Pulmonary artery endothelial cell (primary cell): Measurements from ENCODE around the gene ASB15. TPM values are rescaled to one million over a fixed set of nuclear protein-coding genes. Genes with fewer than 3 reads are reported as not detected.
"Not testable (repeated sequence)": the region's sequence is repeated elsewhere in the genome, so short reads cannot be mapped to it uniquely, and the experiment has no call there.

ENCODE experiments used
- DNase-seq: peaks from one replicate; pipeline ENCODE4 v3.0.0-alpha.2; 2011; ENCODE audit warnings: low read depth, low spot score
- total RNA-seq: library from RNA; depleted of rRNA; stranded (reverse); fragments of >200 nt; gene quantifications from 2 replicates; pipeline ENCODE4 v1.2.3, GENCODE V29; 2014

ASB15 gene
- total RNA-seq, 1 donor from 2014 or later: not detected

DNA sequence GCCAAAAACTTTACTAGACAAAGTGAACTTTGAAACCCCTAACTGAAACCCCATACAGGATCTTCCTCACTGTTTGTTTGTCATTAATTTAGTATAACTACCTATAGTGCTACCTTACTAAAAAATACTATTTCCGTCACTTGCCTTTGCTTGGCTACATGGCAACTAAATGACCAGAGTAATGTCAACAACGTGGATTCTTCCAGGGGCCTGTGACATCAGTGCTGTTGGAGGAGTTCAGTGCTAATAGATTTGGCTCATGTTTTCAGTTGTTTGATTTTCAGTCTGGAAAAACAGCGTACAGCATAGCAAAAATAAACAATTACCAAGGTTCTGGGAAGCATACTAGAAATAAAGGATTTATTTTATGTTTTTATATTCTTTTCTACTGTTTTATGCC lies 3.0 kb upstream of the ASB15 start:
- no peak for DNase-seq

DNA sequence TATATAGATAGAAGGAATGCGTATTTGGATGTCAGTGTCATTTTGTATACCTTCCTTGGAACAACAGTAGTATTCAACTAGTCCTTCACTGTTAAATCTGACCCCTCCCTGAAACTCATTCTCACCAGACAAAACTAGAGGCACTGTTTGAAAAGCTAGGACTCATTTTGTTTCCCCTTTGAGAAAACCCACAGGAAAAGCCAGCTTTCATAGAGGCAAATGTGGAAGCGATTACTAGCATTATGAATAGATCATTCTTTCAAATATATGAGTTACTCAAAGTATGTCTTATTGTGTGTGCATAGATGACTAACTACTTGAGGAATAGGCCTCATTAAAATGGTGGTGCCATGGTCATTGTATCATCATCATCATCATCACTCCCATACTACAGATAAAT lies 1.9 kb upstream of the ASB15 start:
- DNase-seq: no peak

- DNase-seq: no peak
Measured at GRCh38 chr7:123600876-123601275, 745 bp upstream of the ASB15 start.

DNA sequence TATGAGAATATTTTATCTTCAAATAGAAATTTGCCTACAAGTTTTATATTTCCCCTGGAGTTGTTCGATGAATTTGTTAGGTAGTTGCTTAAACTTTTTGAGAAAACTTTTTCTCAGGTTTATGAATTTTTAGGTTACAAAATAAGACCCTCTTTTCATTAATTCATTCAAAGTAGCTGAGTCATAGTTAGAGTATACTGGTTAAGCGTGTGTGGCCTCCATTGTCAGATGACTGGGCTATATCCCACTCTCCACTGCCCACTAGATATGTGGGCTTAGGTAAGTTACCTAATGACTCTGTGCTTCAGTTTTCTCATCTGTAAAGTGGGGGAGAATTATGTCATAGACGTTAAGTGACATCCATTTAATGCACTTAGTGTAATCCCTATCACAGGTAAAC lies 1.0 kb downstream of the ASB15 start:
- DNase-seq: no peak

DNA sequence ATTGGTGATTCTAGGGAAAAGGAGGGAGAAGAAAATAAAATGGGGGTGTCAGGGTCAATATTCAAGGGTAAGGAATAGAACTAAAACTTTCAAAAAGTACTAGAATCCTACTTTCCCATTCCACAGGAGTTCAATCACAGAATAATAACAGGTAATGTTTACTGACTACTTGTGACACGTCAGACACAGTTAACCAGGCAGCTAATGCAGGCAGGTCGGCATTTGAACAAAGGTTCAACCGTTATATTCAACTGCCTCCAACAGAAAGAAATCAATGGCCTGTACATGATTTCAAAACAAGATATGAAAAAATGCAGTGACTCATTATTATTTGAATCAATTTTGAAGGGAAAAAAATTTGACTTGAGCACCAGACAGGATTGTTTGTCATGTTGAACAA lies 3.1 kb downstream of the ASB15 start:
- DNase-seq: no peak

GRCh38 chr7:123607423-123607975 lies 5.9 kb downstream of the ASB15 start:
- no peak for DNase-seq

- DNase-seq: no peak
Measured at GRCh38 chr7:123608991-123609882, 7.6 kb downstream of the ASB15 start.

- DNase-seq: no peak
Measured at GRCh38 chr7:123609883-123610239, 8.2 kb downstream of the ASB15 start.

- DNase-seq: no peak
Measured at GRCh38 chr7:123612024-123612423, 10.4 kb downstream of the ASB15 start.

- DNase-seq: no peak
Measured at GRCh38 chr7:123615344-123615743, 13.7 kb downstream of the ASB15 start.

DNA sequence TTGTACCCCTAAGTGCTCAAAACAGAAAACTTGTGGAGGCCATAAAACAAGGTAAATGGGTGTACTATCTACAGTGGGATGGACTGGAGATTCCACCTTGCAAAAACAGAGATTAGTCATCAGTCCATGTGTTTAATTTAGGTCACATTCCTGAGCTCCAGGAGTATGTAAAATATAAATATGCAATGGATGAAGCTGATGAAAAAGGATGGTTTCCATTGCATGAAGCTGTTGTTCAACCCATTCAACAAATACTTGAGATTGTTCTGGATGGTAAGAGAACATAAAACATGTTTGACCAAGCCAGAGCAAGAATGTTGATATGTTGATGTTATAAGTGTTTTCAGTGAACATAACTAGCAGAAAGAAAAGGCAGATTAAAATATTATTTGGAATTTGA lies 14.6 kb downstream of the ASB15 start:
- no peak for DNase-seq

GRCh38 chr7:123621707-123622106 lies 20.1 kb downstream of the ASB15 start:
- DNase-seq: no peak

GRCh38 chr7:123622660-123623386 lies 21.2 kb downstream of the ASB15 start:
- DNase-seq: no peak

DNA sequence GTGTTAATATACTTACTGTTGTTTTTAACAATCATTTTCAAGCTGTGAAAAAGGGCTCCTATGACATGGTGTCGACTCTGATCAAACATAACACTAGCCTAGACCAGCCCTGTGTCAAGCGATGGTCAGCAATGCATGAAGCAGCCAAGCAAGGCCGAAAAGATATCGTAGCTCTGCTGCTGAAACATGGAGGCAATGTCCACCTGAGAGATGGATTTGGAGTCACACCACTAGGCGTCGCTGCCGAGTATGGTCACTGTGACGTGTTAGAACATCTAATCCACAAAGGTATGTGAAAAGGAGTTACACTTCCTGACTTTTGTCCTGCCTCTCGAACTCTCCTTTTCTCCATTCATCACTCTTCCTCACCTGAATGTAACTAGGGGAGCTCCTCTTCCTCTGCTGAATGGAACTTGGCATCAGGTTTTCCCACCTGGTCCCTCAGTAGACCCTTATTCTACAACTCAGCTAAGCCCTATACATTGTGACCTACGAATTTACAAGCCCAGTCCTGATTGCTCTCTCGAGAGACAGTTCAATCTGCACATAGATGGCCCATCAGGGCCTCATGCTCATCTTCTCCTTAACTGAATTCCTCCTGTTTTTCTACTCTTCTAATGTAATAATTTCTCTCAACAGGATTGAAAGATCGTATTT lies 23.0 kb downstream of the ASB15 start:
- no peak for DNase-seq

GRCh38 chr7:123625254-123625653 lies 23.6 kb downstream of the ASB15 start:
- DNase-seq: no peak

- DNase-seq: no peak
Measured at GRCh38 chr7:123627851-123628250, 26.2 kb downstream of the ASB15 start.

DNA sequence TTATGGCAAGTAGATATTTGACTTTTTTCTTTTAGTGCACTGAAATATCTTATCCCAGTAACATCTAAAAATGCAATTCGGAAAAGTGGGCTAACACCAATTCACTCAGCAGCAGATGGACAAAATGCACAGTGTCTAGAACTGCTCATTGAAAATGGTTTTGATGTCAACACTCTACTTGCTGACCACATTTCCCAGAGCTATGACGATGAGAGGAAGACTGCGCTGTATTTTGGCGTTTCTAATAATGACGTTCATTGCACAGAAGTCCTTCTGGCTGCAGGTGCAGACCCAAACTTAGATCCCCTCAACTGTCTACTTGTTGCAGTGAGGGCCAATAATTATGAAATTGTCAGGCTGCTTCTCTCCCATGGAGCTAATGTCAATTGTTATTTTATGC lies 27.2 kb downstream of the ASB15 start:
- no peak for DNase-seq

- DNase-seq: no peak
Measured at GRCh38 chr7:123629281-123629680, 27.7 kb downstream of the ASB15 start.

DNA sequence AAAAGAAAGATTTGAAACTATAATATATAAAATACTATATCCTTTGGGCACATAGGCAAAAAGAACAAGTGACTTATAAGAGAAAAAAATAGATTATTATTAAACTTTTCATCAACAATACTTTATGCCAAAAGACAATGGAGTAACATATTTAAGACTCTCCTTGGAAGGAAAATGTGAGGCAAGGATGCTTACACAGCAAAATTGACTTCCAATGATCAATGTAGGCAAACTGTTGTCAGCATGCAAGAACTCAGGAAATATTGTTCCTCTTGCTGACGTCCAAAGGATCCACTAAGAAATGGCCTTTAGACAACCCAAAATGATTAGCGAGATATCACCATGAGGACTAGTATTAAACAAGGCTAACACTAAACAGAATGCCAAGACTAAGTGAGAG lies 31.2 kb downstream of the ASB15 start:
- DNase-seq: no peak

DNA sequence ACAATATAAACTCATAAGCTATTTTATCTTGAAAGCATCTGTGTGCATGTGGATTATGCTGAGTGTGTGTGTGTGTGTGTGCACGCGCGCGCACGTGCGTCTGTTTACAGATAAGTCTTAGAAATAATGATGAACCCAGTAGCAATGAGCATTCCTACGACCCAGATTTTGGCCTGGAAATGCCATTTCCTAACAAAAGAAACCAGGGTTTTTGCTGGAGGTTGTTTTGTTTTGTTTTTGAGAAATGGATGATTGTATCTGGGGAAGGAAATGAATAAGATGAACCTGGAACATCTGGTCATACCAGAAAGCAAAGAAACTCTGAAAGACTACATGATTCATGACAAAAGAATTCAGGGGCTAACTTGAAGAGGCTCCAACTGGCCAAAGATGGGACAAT lies 31.9 kb downstream of the ASB15 start:
- peak; percentile 93 for DNase-seq

- DNase-seq: not testable (repeated sequence)
Measured at GRCh38 chr7:123634011-123634573, 32.5 kb downstream of the ASB15 start.
